GM12865 (cell line): ENCODE data around the gene FADD.

Source experiments
- DNase-seq: peaks from one replicate; pipeline ENCODE4 v3.0.0; 2010; ENCODE audit warnings: low read depth
- H3K4me3 ChIP-seq: 2 replicates; pipeline ENCODE4 v1.5.1; 2011; ENCODE audit warnings: mild to moderate bottlenecking, low read depth, low read length, control low read depth
- TF ChIP-seq, protein P1 (sequence below): IDR thresholded peaks from 2 replicates; pipeline ENCODE4 v1.5.1; 2011; ENCODE audit warnings: low read length, control low read depth, low read depth, inconsistent platforms; ENCODE audit not compliant: insufficient read depth; ENCODE audit errors: missing control alignments

The FADD gene

DNA sequence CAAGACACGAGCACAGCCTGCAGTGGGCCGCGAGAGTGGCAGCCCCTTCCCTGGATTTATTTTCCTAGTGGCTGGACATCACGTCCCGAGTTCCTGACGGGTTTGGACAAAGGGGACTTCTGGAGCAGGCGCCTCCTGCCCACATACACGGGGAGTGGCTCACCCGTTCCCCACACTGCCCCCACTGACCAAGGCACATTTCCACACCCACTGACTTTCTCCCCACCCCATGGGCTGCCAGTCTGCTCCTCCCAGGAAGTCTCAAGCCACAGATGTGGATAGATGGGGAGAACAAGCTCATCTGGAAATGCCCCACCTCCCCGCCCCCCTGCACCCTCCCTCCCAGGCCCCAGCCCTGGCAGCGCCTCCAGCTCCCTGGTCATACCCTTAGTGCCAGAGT is 34.0 kb upstream of the FADD start:
- TF ChIP-seq, protein P1, sequence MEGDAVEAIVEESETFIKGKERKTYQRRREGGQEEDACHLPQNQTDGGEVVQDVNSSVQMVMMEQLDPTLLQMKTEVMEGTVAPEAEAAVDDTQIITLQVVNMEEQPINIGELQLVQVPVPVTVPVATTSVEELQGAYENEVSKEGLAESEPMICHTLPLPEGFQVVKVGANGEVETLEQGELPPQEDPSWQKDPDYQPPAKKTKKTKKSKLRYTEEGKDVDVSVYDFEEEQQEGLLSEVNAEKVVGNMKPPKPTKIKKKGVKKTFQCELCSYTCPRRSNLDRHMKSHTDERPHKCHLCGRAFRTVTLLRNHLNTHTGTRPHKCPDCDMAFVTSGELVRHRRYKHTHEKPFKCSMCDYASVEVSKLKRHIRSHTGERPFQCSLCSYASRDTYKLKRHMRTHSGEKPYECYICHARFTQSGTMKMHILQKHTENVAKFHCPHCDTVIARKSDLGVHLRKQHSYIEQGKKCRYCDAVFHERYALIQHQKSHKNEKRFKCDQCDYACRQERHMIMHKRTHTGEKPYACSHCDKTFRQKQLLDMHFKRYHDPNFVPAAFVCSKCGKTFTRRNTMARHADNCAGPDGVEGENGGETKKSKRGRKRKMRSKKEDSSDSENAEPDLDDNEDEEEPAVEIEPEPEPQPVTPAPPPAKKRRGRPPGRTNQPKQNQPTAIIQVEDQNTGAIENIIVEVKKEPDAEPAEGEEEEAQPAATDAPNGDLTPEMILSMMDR: no peak
- H3K4me3 ChIP-seq: no peak overlapping the region
- DNase-seq: no peak

DNA sequence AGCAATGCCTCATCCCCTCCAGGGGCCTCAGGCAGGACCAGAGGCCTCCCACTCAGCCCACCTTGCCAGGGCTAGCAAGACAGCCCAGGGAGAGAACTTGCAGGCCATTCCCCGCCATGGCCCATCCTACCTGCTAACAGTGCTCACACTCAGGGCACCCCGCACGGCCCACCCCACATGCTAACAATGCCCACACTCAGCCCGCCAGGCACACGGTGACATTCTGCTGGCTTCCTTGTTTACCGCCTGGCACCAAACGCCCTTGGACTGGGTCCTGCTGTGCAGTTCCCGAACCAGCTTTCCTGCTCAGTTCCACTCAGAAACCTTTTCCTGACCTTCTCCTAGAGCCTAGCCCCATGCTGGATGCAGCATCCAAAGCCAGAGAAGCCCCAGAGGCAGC is 33.5 kb upstream of the FADD start:
- DNase-seq: no peak
- H3K4me3 ChIP-seq: no peak overlapping the region
- TF ChIP-seq, protein P1: no peak

DNA sequence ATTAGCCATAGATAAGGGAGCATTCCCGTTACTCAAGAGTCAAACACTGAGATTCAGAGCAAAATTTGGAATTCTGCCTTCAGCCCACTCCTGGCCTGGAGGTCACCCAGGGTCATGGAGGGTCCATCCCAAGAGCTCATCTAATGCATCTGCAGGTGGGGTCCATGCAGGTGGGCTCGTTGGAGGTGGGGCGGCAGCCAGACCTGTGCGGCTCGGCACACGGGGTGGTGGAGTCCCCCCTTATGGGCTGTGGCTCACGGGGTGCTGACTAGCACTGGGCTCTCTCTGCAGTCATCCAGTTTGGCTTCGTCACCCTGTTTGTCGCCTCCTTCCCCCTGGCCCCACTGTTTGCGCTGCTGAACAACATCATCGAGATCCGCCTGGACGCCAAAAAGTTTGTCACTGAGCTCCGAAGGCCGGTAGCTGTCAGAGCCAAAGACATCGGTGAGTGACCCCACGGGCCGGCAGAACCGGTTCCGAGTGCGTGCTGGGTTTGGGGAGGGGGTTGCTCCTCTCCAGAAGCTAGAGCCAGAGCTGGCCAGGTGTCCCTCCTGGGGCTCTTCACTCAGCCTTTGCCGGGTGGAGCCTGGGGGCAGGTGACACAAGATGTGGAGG is 32.4 kb upstream of the FADD start:
- TF ChIP-seq, protein P1: no peak
- no peak for DNase-seq

DNA sequence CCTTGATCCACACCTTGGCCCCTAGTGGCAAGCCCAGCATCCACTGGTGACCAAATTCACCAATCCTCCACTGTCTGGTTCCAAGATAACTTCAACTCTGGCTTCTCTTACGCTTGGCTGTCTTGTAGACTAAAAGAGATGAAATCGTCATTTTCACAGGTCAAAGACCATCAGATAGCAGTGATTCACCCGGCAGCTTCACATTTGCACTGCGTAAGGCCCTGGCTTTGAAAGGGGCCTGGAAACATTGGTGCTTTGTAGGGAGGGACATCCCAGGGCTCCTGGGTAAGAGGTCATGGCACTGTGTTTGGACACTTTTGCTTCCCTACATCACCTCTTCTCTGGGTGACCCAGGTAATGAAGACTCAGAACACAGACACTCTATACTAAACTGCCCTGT is 30.1 kb upstream of the FADD start:
- TF ChIP-seq, protein P1: no peak
- no peak for DNase-seq
- no peak overlapping the region for H3K4me3 ChIP-seq

More for the DNA sequence above, 32.4 kb upstream of the FADD start:
- H3K4me3 ChIP-seq: no peak overlapping the region

DNA sequence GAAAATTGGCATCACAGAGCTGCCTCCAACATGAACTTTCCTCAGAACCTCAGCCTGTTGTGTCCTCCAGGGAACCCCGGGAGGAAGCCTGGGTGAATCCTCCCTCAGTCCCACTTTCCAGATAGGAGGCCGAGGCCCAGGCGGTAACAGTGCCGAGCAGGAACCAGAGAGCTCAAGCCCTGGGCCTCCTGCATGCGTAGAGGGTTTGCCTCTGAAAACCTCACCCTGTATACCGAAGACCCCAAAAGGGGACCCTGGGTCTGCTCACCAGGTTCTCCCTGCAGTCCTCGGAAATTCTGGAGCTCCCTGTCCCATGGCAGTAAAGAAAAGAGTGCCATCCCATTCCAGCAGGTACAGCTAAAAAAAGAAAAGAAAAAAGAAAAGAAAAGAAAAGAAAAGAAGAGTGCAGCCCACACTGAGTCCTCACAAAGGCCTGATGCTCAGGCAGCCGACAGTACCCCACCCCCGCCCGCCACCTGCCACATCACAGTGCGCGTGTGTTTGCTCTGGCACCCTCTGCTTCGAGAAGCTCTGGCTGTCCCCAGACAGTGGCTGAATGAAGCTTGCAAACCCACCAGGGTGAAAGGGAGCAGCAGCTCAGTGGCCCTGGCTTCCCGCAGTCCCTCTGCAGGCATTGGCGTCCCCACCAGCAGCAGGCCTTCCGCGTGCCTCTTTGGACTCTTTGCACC is 28.4 kb upstream of the FADD start:
- DNase-seq: no peak
- H3K4me3 ChIP-seq: no peak overlapping the region
- TF ChIP-seq, protein P1: no peak

DNA sequence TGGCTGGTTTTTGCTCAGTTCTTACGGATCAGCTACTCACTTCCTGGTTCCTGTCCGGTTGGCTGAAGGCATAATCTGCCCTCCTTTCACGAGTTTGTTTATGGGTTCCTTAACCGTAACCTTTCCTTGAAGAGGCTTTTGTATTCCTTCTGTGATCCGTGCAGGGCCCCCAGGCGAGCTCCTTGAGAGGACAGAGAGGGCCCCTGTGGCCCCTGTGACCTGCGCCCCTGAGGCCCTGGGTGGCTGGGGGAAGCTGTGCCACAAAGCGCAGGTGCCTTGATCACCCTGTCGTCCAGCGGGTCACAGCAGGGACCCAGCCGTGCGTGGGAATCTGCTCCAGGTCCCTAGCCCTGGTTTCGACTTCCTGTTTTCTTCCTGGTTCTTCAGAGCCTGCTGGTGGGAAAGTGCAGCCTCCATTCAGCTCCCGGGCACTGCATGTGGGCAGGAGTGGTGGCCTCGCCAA is 27.8 kb upstream of the FADD start:
- TF ChIP-seq, protein P1: no peak
- H3K4me3 ChIP-seq: no peak overlapping the region
- DNase-seq: no peak
